OCI-LY7 (cell line): ENCODE measurements around the gene DMD. TPM values are rescaled to one million over a fixed set of nuclear protein-coding genes. Genes with fewer than 3 reads are reported as not detected.
A peak's percentile ranks its signal among the peaks of the same experiment; 100 is the strongest.

Experiments used
- BruUV-seq: library from RNA; stranded (reverse); fragments of 400-500 nt; replicated peaks from 2 replicates; lab custom pipeline; 2021; lab: Mats Ljungman, UMichigan
- CTCF ChIA-PET: fragments of 300-600 bp; sonication (Branson Sonifier 250); formaldehyde crosslinking; loops from one replicate; lab custom pipeline; 2022; ENCODE audit warnings: antibody characterized with exemption; ENCODE audit not compliant: unreplicated experiment; lab: Charles Lee
- POLR2A ChIA-PET: fragments of 300-600 bp; sonication (Branson Sonifier 250); formaldehyde crosslinking; loops from one replicate; lab custom pipeline; 2022; ENCODE audit warnings: antibody characterized with exemption; lab: Charles Lee
- DNase-seq: peaks from one replicate; pipeline ENCODE4 v3.0.0-alpha.2; 2015; ENCODE audit warnings: low spot score
- H2AFZ ChIP-seq: fragments of 200-600 bp; sonication (generic), shearing (Covaris generic); 2 replicates; pipeline ENCODE4 v1.6.1; 2014; ENCODE audit warnings: mild to moderate bottlenecking, antibody characterized with exemption, low read length, moderate library complexity
- H3K27ac ChIP-seq: fragments of 200-600 bp; sonication (generic); 2 replicates; pipeline ENCODE4 v1.5.1; 2014; ENCODE audit warnings: mixed run types, low read depth, mild to moderate bottlenecking, moderate library complexity, low read length, inconsistent platforms; ENCODE audit not compliant: poor library complexity, severe bottlenecking
- H3K36me3 ChIP-seq: fragments of 200-600 bp; sonication (generic); 2 replicates; pipeline ENCODE4 v1.6.1; 2014; ENCODE audit warnings: mild to moderate bottlenecking, antibody characterized with exemption, low read length, moderate library complexity, mixed read lengths; ENCODE audit not compliant: insufficient read depth
- H3K4me1 ChIP-seq: fragments of 200-600 bp; sonication (generic); 2 replicates; pipeline ENCODE4 v1.5.1; 2014; ENCODE audit warnings: mild to moderate bottlenecking, low read length; ENCODE audit not compliant: insufficient read depth, poor library complexity, severe bottlenecking
- H3K4me2 ChIP-seq: fragments of 200-600 bp; sonication (generic); 2 replicates; pipeline ENCODE4 v1.6.1; 2014; ENCODE audit warnings: mild to moderate bottlenecking, low read length
- H3K4me3 ChIP-seq: fragments of 200-600 bp; sonication (generic); 2 replicates; pipeline ENCODE4 v1.5.1; 2014; ENCODE audit warnings: mild to moderate bottlenecking, low read depth, low read length; ENCODE audit not compliant: poor library complexity, severe bottlenecking
- H3K79me2 ChIP-seq: fragments of 200-600 bp; sonication (generic); 2 replicates; pipeline ENCODE4 v1.6.1; 2016; ENCODE audit warnings: low read depth, mild to moderate bottlenecking, low read length, moderate library complexity, mixed read lengths; ENCODE audit not compliant: insufficient read depth
- H3K9me2 ChIP-seq: fragments of 200-600 bp; sonication (generic); 2 replicates; pipeline ENCODE4 v1.6.1; 2016; ENCODE audit warnings: mild to moderate bottlenecking, low read length, mixed read lengths; ENCODE audit not compliant: insufficient read depth
- H3K9me3 ChIP-seq: fragments of 200-600 bp; sonication (generic); 2 replicates; pipeline ENCODE4 v1.6.1; 2014; ENCODE audit warnings: mild to moderate bottlenecking, mixed run types, low read length, mixed read lengths
- H4K20me1 ChIP-seq: fragments of 200-600 bp; sonication (generic); 2 replicates; pipeline ENCODE4 v1.6.1; 2014; ENCODE audit warnings: mild to moderate bottlenecking, antibody characterized with exemption, low read length, moderate library complexity, mixed read lengths; ENCODE audit not compliant: insufficient read depth
- EZH2phosphoT487 ChIP-seq: fragments of 200-600 bp; sonication (generic); IDR thresholded peaks from 2 replicates; pipeline ENCODE4 v1.6.1; 2018; ENCODE audit warnings: low read depth, borderline replicate concordance, mild to moderate bottlenecking, mixed run types, antibody characterized with exemption, low read length, moderate library complexity, mixed read lengths
- intact Hi-C: fragments of 100-400 bp; cut with micrococcal nuclease; formaldehyde crosslinking; loops from one replicate; pipeline ENCODE4 v1.10.0; 2022; ENCODE audit not compliant: unreplicated experiment
- total RNA-seq, 2 experiments: library from RNA; depleted of rRNA in 1 of 2; stranded (reverse); fragments of >200 nt in 1 of 2; shearing (Covaris generic) in 1 of 2; gene quantifications; 2 replicates each; pipeline ENCODE4 v1.2.3, GENCODE V29; 2014 to 2022
- TF ChIP-seq, protein P1 (sequence below): fragments of 200-600 bp; sonication (generic); conservative IDR thresholded peaks from 2 replicates; pipeline ENCODE4 v1.5.1; 2014; ENCODE audit warnings: mild to moderate bottlenecking, antibody characterized with exemption, low read length, moderate library complexity, mixed read lengths

The DMD gene
- total RNA-seq, 2 experiments from 2014 or later = 20.5 to 61.4 TPM

GRCh38 chrX:31170792-31171191 lies 2040.6 kb downstream of the DMD start:
- Histone ChIP-seq H2AFZ (no peak overlapping the region), H3K4me1 (peaks cover 33% of the 10 kb centered on the region), H3K79me2 (no peaks in the 10 kb centered on the region), H3K9me3 (no peaks in the 10 kb centered on the region), H3K27ac (no peak overlapping the region), H3K36me3 (peaks cover 73% of the 10 kb centered on the region), H3K9me2 (no peaks in the 10 kb centered on the region), H4K20me1 (no peaks in the 10 kb centered on the region), H3K4me3 (no peak overlapping the region), H3K4me2 (no peak overlapping the region)
- ChIA-PET CTCF (no interaction called here), POLR2A (interaction anchor here (3.9 kb wide), 1 partner anchor 12 kb away, joined by 20 read pairs; no protein-coding TSS in a partner anchor)
- no peak for DNase-seq
- no peak for TF ChIP-seq EZH2phosphoT487
- TF ChIP-seq, protein P1, sequence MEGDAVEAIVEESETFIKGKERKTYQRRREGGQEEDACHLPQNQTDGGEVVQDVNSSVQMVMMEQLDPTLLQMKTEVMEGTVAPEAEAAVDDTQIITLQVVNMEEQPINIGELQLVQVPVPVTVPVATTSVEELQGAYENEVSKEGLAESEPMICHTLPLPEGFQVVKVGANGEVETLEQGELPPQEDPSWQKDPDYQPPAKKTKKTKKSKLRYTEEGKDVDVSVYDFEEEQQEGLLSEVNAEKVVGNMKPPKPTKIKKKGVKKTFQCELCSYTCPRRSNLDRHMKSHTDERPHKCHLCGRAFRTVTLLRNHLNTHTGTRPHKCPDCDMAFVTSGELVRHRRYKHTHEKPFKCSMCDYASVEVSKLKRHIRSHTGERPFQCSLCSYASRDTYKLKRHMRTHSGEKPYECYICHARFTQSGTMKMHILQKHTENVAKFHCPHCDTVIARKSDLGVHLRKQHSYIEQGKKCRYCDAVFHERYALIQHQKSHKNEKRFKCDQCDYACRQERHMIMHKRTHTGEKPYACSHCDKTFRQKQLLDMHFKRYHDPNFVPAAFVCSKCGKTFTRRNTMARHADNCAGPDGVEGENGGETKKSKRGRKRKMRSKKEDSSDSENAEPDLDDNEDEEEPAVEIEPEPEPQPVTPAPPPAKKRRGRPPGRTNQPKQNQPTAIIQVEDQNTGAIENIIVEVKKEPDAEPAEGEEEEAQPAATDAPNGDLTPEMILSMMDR = no peak
- intact Hi-C loops = no loop called here
- BruUV-seq = no TSS peak

DNA sequence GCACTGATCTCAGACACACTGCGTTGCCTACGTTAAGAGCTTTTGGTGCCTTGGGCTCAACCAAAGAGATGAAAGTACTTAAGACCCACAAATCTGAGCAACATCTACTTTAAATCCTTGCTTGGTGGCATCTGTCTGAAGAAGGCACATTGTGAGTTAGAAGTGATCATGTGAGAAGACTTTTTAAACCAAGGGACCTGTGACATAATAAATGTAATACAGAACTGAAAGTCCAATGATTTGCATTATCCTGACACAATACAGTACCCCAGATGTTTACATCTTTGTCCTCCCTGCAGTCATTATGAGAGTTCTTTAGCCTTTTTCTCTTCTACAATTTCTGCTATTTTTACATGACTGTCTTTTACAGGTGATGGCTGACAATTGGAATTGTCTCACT lies 2042.8 kb downstream of the DMD start:
- CTCF ChIA-PET = no interaction called here

DNA sequence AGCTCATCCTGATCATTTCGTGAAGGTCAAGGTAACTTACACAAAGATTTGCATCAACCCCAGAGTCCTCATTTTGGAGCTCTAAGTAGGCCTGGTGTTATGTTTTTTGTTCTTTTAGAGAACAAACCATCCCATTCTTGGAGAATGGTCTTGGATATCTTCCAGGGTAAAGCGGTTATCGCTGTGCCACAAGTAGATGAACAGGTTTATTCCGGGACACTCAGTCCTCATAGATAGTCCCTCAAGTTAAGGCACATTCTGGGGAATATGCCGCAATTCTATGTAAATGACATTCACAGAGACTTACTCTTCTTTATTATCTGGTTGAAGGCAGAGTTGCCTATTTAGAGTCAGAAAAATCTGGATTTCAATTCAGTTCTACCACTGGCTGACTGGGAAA lies 2044.5 kb downstream of the DMD start:
- DNase-seq = no peak
- ChIA-PET POLR2A (interaction anchor here (1.0 kb wide), 1 partner anchor 86 kb away, joined by 3 read pairs; no protein-coding TSS in a partner anchor), CTCF (no interaction called here)
- Histone ChIP-seq H3K4me2 (no peak overlapping the region), H3K27ac (no peak overlapping the region), H3K9me2 (no peaks in the 10 kb centered on the region), H3K79me2 (no peaks in the 10 kb centered on the region), H3K9me3 (no peaks in the 10 kb centered on the region), H2AFZ (no peak overlapping the region), H3K36me3 (peaks cover 88% of the 10 kb centered on the region), H3K4me1 (peaks cover 33% of the 10 kb centered on the region), H4K20me1 (no peaks in the 10 kb centered on the region), H3K4me3 (no peak overlapping the region)
- intact Hi-C loops = no loop called here
- TF ChIP-seq EZH2phosphoT487 = no peak
- TF ChIP-seq, protein P1 = no peak
- BruUV-seq = no TSS peak

More for the DNA sequence above, 2042.8 kb downstream of the DMD start:
- peak overlapping the region; percentile 78 for H3K27ac ChIP-seq
- H2AFZ ChIP-seq = peak overlapping the region; percentile 8; the same call in 1 of the 2 replicates
- POLR2A ChIA-PET = interaction anchor here (1.0 to 3.9 kb wide), 4 partner anchors 13 to 47 kb away, joined by 3 to 20 read pairs (median 6); no protein-coding TSS in a partner anchor
- intact Hi-C loops = no loop called here
- no peaks in the 10 kb centered on the region for H3K79me2 ChIP-seq
- H3K9me3 ChIP-seq = no peaks in the 10 kb centered on the region
- peak; percentile 57 for DNase-seq
- H3K4me3 ChIP-seq = peak overlapping the region; percentile 26
- no TSS peak for BruUV-seq
- H3K4me1 ChIP-seq = peaks cover 33% of the 10 kb centered on the region
- peaks cover 90% of the 10 kb centered on the region for H3K36me3 ChIP-seq
- peak overlapping the region; percentile 55 for H3K4me2 ChIP-seq
- no peaks in the 10 kb centered on the region for H3K9me2 ChIP-seq
- no peaks in the 10 kb centered on the region for H4K20me1 ChIP-seq
- TF ChIP-seq, protein P1 = no peak
- TF ChIP-seq EZH2phosphoT487 = no peak
